Endothelial cell of umbilical vein (primary cell): ENCODE results near the gene COL15A1. TPM values are rescaled to one million over a fixed set of nuclear protein-coding genes. Genes with fewer than 3 reads are reported as not detected.

Experiments used
- BruUV-seq: library from RNA; stranded (reverse); fragments of 400-500 nt; replicated peaks from 2 replicates; lab custom pipeline; 2021; lab: Mats Ljungman, UMichigan
- CTCF ChIA-PET: fragments of 300-600, 350-600 bp; sonication (Branson Sonifier 250); formaldehyde crosslinking; loops from one replicate; lab custom pipeline; 2021; ENCODE audit warnings: antibody characterized with exemption, inconsistent platforms; lab: Charles Lee
- POLR2A ChIA-PET: fragments of 300-600, 350-600 bp; sonication (Branson Sonifier 250); formaldehyde crosslinking; loops from one replicate; lab custom pipeline; 2021; ENCODE audit warnings: antibody characterized with exemption, inconsistent platforms; lab: Charles Lee
- DNase-seq: peaks from one replicate; pipeline ENCODE4 v3.0.0-alpha.2; 2011; ENCODE audit warnings: low read depth, low spot score
- FAIRE-seq: peaks from 2 replicates; lab custom pipeline; 2011; peaks lifted over from hg19 to GRCh38; lab: Jason Lieb, UNC
- H2AFZ ChIP-seq: 2 replicates; pipeline ENCODE4 v1.6.0; 2012; ENCODE audit warnings: low read depth, low read length, control low read depth, inconsistent platforms
- H3K27ac ChIP-seq: 2 replicates; pipeline ENCODE4 v1.5.1; 2011; ENCODE audit warnings: low read depth, mild to moderate bottlenecking, control low read depth, low read length, moderate library complexity; ENCODE audit not compliant: insufficient read depth
- H3K27me3 ChIP-seq, 2 experiments: 2 replicates each; pipeline versions ENCODE4 v1.6.0 to v1.6.1; 2011; ENCODE audit warnings: low read length in 2 of 2, mixed read lengths in 1 of 2; ENCODE audit not compliant: control insufficient read depth in 2 of 2, insufficient read depth in 2 of 2
- H3K36me3 ChIP-seq, 2 experiments: 2 replicates in 1 of 2; 3 replicates in 1 of 2; pipeline ENCODE4 v1.5.1; 2011; ENCODE audit warnings: low read length in 2 of 2, mild to moderate bottlenecking in 1 of 2, moderate library complexity in 1 of 2; ENCODE audit not compliant: control insufficient read depth in 2 of 2, insufficient read depth in 2 of 2; ENCODE audit errors: extremely low read depth in 1 of 2
- H3K4me1 ChIP-seq: 3 replicates; pipeline ENCODE4 v1.5.1; 2011; ENCODE audit warnings: mild to moderate bottlenecking, low read length; ENCODE audit not compliant: control insufficient read depth, insufficient read depth; ENCODE audit errors: extremely low read depth
- H3K4me2 ChIP-seq: 2 replicates; pipeline ENCODE4 v1.6.1; 2011; ENCODE audit warnings: low read length, control low read depth, mixed read lengths; ENCODE audit not compliant: insufficient read depth
- H3K4me3 ChIP-seq, 3 experiments: fragments of 200-600 bp in 1 of 3; sonication (generic), shearing (Covaris generic) in 1 of 3; replicated peaks in 1 of 3; 2 replicates each; pipeline ENCODE4 v1.5.1; 2011 to 2016; ENCODE audit warnings: control low read depth in 3 of 3, low read length in 3 of 3, mild to moderate bottlenecking in 2 of 3, inconsistent platforms in 1 of 3, low read depth in 1 of 3, moderate library complexity in 1 of 3; ENCODE audit not compliant: insufficient read depth in 1 of 3
- H3K79me2 ChIP-seq: 2 replicates; pipeline ENCODE4 v1.6.0; 2012; ENCODE audit warnings: low read length, inconsistent platforms; ENCODE audit not compliant: control insufficient read depth, insufficient read depth
- H3K9ac ChIP-seq: replicated peaks from 2 replicates; pipeline ENCODE3; 2011; ENCODE audit warnings: low read length, control low read depth; ENCODE audit not compliant: insufficient read depth; ENCODE audit errors: extremely low read depth
- H3K9me1 ChIP-seq: replicated peaks from 3 replicates; pipeline ENCODE4 v1.6.0; 2011; ENCODE audit warnings: mild to moderate bottlenecking, low read length; ENCODE audit not compliant: control insufficient read depth, insufficient read depth; ENCODE audit errors: extremely low read depth
- H3K9me3 ChIP-seq: replicated peaks from 2 replicates; pipeline ENCODE4 v1.5.1; 2012; ENCODE audit warnings: low read length, inconsistent platforms; ENCODE audit not compliant: control insufficient read depth, insufficient read depth
- H4K20me1 ChIP-seq: replicated peaks from 2 replicates; pipeline ENCODE3; 2011; ENCODE audit warnings: mild to moderate bottlenecking, low read length; ENCODE audit not compliant: control insufficient read depth, insufficient read depth; ENCODE audit errors: extremely low read depth
- EZH2 ChIP-seq: IDR thresholded peaks from 2 replicates; pipeline ENCODE4 v1.6.1; 2012; ENCODE audit warnings: borderline replicate concordance, low read depth, mild to moderate bottlenecking, moderate library complexity, low read length, inconsistent platforms; ENCODE audit not compliant: severe bottlenecking
- FOS ChIP-seq: IDR thresholded peaks from 2 replicates; pipeline ENCODE4 v1.6.1; 2011; ENCODE audit warnings: mild to moderate bottlenecking, low read length, moderate library complexity, borderline replicate concordance; ENCODE audit not compliant: insufficient read depth
- GATA2 ChIP-seq: IDR thresholded peaks from 2 replicates; pipeline ENCODE4 v1.7.0; 2011; ENCODE audit warnings: low read depth, mild to moderate bottlenecking, moderate library complexity, mixed read lengths, low read length; ENCODE audit not compliant: insufficient read length, insufficient read depth
- JUN ChIP-seq: IDR thresholded peaks from 2 replicates; pipeline ENCODE4 v1.6.1; 2011; ENCODE audit warnings: borderline replicate concordance, low read depth; ENCODE audit not compliant: insufficient read length, insufficient read depth
- MYC ChIP-seq: IDR thresholded peaks from one replicate; pipeline ENCODE4 v1.6.1; 2011; ENCODE audit warnings: mild to moderate bottlenecking, low read depth, low read length
- POLR2A ChIP-seq: IDR thresholded peaks from 2 replicates; pipeline ENCODE4 v1.6.1; 2012; ENCODE audit warnings: low read depth, mild to moderate bottlenecking, control low read depth, low read length
- POLR2AphosphoS5 ChIP-seq: IDR thresholded peaks from 2 replicates; pipeline ENCODE4 v1.6.1; 2012; ENCODE audit warnings: low read depth, mild to moderate bottlenecking, control low read depth, low read length, moderate library complexity; ENCODE audit not compliant: insufficient read depth
- dilution Hi-C: fragments of 300-500 bp; cut with MboI; formaldehyde crosslinking; loops from one replicate; pipeline ENCODE4 v1.15.0; 2019; ENCODE audit warnings: low sequenced_read_pairs; ENCODE audit not compliant: extremely low pct_ligation_motif_present
- intact Hi-C: fragments of 100-400 bp; cut with micrococcal nuclease; formaldehyde crosslinking; loops from one replicate; pipeline ENCODE4 v1.10.0; 2022
- polyA plus RNA-seq, 4 experiments: library from polyadenylated mRNA; depleted of rRNA in 3 of 4; stranded (reverse) in 3 of 4; unstranded in 1 of 4; fragments of >200 nt; gene quantifications; 2 replicates each; pipeline versions ENCODE4 v1.2.1 to v1.2.3, GENCODE V29; 2011 to 2012; ENCODE audit warnings: missing spikeins in 1 of 4
- total RNA-seq: library from RNA; stranded (reverse); gene quantifications from 2 replicates; pipeline ENCODE4 v1.2.3, GENCODE V29; 2021
- TF ChIP-seq, protein P1 (sequence below): IDR thresholded peaks from 2 replicates; pipeline ENCODE4 v1.6.1; 2011; ENCODE audit not compliant: insufficient read depth, insufficient read length
- TF ChIP-seq, protein P2 (sequence below), 2 donors: IDR thresholded peaks; 1 replicate in 1 of 2; 2 replicates in 1 of 2; pipeline ENCODE4 v1.5.1; 2011; ENCODE audit warnings: low read length in 2 of 2, mild to moderate bottlenecking in 2 of 2, moderate library complexity in 2 of 2, control low read depth in 1 of 2, inconsistent platforms in 1 of 2, low read depth in 1 of 2; ENCODE audit not compliant: insufficient read depth in 1 of 2; ENCODE audit errors: extremely low read depth in 1 of 2

Gene COL15A1
- total and polyA plus RNA-seq, 2 donors (not counting 3 experiments of a cell fraction or from before 2014, with no cell fraction given): not detected

DNA sequence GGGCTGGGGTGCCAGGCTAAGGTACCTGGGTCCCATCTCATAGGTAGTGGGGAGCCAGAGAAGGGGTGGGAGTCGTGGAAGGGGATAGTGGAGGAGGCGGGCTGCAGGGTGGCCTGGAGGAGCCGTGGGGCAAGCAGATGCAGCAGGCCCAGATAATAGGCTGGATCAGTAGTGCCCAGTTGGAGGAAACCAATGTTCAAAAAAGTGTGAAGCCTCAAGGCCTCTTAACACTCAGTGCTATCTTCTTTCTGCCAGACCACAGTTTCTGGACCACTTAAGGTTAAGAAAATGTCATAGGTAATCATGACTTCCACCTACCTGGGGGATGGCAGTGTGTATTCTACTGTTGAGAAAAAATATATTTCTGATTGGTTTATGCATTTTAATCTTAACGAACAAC is 97.9 kb downstream of the COL15A1 start:
- H3K9me1 ChIP-seq: no peaks in the 10 kb centered on the region
- dilution Hi-C loops: no loop called here
- TF ChIP-seq, protein P1, sequence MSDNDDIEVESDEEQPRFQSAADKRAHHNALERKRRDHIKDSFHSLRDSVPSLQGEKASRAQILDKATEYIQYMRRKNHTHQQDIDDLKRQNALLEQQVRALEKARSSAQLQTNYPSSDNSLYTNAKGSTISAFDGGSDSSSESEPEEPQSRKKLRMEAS: no peak
- TF ChIP-seq POLR2AphosphoS5 (no peak), MYC (no peak), POLR2A (no peak), EZH2 (no peak), JUN (no peak), GATA2 (no peak), FOS (no peak)
- TF ChIP-seq, protein P2, sequence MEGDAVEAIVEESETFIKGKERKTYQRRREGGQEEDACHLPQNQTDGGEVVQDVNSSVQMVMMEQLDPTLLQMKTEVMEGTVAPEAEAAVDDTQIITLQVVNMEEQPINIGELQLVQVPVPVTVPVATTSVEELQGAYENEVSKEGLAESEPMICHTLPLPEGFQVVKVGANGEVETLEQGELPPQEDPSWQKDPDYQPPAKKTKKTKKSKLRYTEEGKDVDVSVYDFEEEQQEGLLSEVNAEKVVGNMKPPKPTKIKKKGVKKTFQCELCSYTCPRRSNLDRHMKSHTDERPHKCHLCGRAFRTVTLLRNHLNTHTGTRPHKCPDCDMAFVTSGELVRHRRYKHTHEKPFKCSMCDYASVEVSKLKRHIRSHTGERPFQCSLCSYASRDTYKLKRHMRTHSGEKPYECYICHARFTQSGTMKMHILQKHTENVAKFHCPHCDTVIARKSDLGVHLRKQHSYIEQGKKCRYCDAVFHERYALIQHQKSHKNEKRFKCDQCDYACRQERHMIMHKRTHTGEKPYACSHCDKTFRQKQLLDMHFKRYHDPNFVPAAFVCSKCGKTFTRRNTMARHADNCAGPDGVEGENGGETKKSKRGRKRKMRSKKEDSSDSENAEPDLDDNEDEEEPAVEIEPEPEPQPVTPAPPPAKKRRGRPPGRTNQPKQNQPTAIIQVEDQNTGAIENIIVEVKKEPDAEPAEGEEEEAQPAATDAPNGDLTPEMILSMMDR (IDR thresholded peaks at IDR 0.05; ENCODE audit: extremely low read depth in 1 of 2, insufficient read depth in 1 of 2, low read depth in 1 of 2, low read length in 2 of 2): no peak
- H2AFZ ChIP-seq: no peak overlapping the region
- ChIA-PET POLR2A (no interaction called here), CTCF (interaction anchor here (0.6 to 1.4 kb wide), 2 partner anchors 42 to 44 kb away, joined by 3 to 5 read pairs; no protein-coding TSS in a partner anchor)
- H4K20me1 ChIP-seq: no peaks in the 10 kb centered on the region
- H3K79me2 ChIP-seq: no peaks in the 10 kb centered on the region
- DNase-seq (no peak), FAIRE-seq (no peak)
- no peak overlapping the region for H3K4me3 ChIP-seq
- H3K27me3 ChIP-seq: no peaks in the 10 kb centered on the region
- intact Hi-C loops: no loop called here
- no TSS peak for BruUV-seq
- no peak overlapping the region for H3K4me2 ChIP-seq
- no peak overlapping the region for H3K27ac ChIP-seq
- H3K9ac ChIP-seq: no peak overlapping the region
- H3K9me3 ChIP-seq: no peaks in the 10 kb centered on the region
- peaks cover 6% of the 10 kb centered on the region for H3K4me1 ChIP-seq
- H3K36me3 ChIP-seq: no peaks in the 10 kb centered on the region
